Peyer's patch (tissue), 4 donors: Measurements from ENCODE around the gene CBLN3. TPM values are rescaled to one million over a fixed set of nuclear protein-coding genes. Genes with fewer than 3 reads are reported as not detected.

Experiments used
- DNase-seq, 3 donors: peaks; one replicate each; pipeline ENCODE4 v3.0.0-alpha.2; 2017 to 2019
- H3K27ac ChIP-seq, 4 donors: fragments of 200-600 bp; sonication (generic); one replicate each; pipeline ENCODE4 v1.5.1; 2016 to 2019
- H3K27me3 ChIP-seq, 2 donors: fragments of 200-600 bp; sonication (generic); one replicate each; pipeline ENCODE4 v1.5.1; 2019
- H3K36me3 ChIP-seq, 3 donors: fragments of 200-600 bp; sonication (generic); one replicate each; pipeline ENCODE4 v1.5.1; 2016 to 2019
- H3K4me1 ChIP-seq, 4 donors: fragments of 200-600 bp; sonication (generic); one replicate each; pipeline ENCODE4 v1.5.1; 2016 to 2019
- H3K4me3 ChIP-seq, 4 donors: fragments of 200-600 bp; sonication (generic); 1 replicate in 3 of 4; 2 replicates in 1 of 4; pipeline ENCODE4 v1.5.1; 2016 to 2019; ENCODE audit warnings: mild to moderate bottlenecking in 1 of 4
- H3K9me3 ChIP-seq, 4 donors: fragments of 200-600 bp; sonication (generic); one replicate each; pipeline ENCODE4 v1.5.1; 2016 to 2019; ENCODE audit warnings: mild to moderate bottlenecking in 1 of 4
- CTCF ChIP-seq, 6 experiments: fragments of 450-650 bp in 4 of 6; fragments of 200-600 bp in 2 of 6; sonication (generic) in 1 of 6; IDR thresholded peaks; one replicate each; pipeline ENCODE4 v1.5.1; 2017 to 2019; ENCODE audit warnings: antibody characterized with exemption in 6 of 6, mild to moderate bottlenecking in 3 of 6, moderate library complexity in 1 of 6
- POLR2A ChIP-seq, 2 donors: fragments of 450-650 bp; IDR thresholded peaks; one replicate each; pipeline ENCODE4 v1.5.1; 2017; ENCODE audit warnings: antibody characterized with exemption in 2 of 2, mild to moderate bottlenecking in 2 of 2, moderate library complexity in 2 of 2
- total RNA-seq, 4 donors: library from RNA; depleted of rRNA; stranded (reverse); fragments of >200 nt; gene quantifications; one replicate each; pipeline ENCODE4 v1.1.0, GENCODE V29; 2016

CBLN3 gene
- total RNA-seq, 4 donors from 2014 or later, result 0.94 to 4.3 TPM; not detected in 2

GRCh38 chr14:24414732-24415420 lies 14.6 kb downstream of the CBLN3 start:
- Histone ChIP-seq H3K9me3 (no peaks in the 10 kb centered on the region), H3K27ac (no peak overlapping the region), H3K4me3 (no peak overlapping the region), H3K36me3 (peaks cover 0 to 22% (median 0%) of the 10 kb centered on the region in 3 donors), H3K27me3 (no peaks in the 10 kb centered on the region), H3K4me1 (peaks cover 0 to 11% (median 0%) of the 10 kb centered on the region in 4 donors)
- no peak for TF ChIP-seq POLR2A (IDR thresholded peaks at IDR 0.05)
- no peak for TF ChIP-seq CTCF (IDR thresholded peaks at IDR 0.05)
- DNase-seq, result peak in 1 of 3 donors; percentile 40

DNA sequence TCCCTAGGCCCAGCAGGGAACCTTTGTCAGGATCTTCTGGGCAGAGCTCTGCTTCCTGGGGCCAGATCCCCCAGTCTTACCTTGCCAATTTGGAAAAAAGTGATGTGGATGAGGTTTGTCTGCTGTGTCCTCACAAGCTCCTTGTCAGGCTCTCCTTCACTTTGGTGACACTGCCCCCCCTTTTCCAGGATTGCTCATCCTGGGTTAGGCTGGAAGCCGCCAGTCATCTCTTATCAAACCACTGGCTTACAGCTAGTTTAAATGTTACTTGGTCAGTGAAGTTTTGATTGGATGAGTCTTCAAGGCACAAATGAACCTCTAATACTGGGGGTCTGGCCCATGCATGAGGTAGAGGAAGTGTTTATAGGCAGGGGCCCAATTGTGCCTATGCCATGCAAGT lies 15.4 kb downstream of the CBLN3 start:
- Histone ChIP-seq H3K36me3 (peaks cover 0 to 28% (median 0%) of the 10 kb centered on the region in 3 donors), H3K4me1 (peaks cover 0 to 10% (median 0%) of the 10 kb centered on the region in 4 donors)
- peak in 1 of 3 donors; percentile 9 for DNase-seq

DNA sequence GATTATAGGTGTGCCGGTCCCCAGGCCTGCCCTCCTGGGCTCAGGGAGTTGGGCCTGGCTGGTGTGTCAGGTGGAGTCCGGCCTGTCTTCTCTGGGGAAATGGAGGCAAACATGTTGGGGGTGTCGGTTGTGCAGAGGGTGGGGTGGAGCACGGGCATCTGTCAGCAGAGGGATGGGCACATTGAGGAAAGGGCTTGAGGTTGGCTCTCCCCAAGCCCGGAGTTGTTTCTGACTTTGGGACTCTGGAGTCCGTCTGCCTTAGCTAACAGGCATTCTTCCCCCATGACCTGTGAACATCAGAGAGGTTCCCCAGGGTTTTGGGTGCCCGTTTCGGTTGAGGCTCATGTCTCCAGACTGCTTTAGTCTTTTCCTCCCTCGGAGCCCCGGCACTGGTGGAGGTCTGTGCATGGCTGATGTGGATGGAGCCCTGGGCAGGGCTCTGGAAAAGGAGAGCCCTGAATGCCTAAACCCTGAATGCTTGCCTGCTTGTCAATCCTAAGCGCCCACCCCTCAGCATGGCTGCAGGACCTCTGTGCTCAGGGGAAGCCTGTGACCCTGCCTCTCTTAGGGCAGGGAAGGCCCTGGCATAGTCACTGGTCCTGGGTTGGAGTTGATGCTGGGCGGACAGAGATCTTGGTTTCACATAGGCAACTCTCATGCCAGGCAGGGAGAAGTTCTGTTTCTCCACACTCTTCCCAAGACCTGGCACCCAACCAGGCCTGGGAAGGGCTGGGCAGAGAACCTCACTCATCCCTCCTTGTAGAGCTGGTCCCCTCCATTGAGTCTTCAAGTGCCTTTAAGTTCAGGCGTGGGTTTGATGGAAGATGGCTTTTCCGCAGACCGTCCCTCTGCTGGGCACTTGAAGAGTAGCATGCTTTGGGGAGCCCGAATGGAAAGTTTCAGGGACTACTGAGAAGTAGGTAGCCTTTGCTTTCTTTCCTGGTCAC lies 17.8 kb downstream of the CBLN3 start:
- no peaks in the 10 kb centered on the region for H3K4me1 ChIP-seq
- H3K27me3 ChIP-seq, result no peaks in the 10 kb centered on the region
- peak in 1 of 3 donors; percentile 74 for DNase-seq
- peaks cover 0 to 34% (median 0%) of the 10 kb centered on the region in 3 donors for H3K36me3 ChIP-seq
- TF ChIP-seq POLR2A (IDR thresholded peaks at IDR 0.05), result no peak
- peak; percentile 50 to 79 (median 62) for TF ChIP-seq CTCF (IDR thresholded peaks at IDR 0.05)
- no peak overlapping the region for H3K4me3 ChIP-seq
- no peaks in the 10 kb centered on the region for H3K9me3 ChIP-seq
- H3K27ac ChIP-seq, result no peak overlapping the region

More for the DNA sequence above, 15.4 kb downstream of the CBLN3 start:
- no peak overlapping the region for H3K27ac ChIP-seq
- no peak overlapping the region for H3K4me3 ChIP-seq
- H3K27me3 ChIP-seq, result no peaks in the 10 kb centered on the region
- TF ChIP-seq CTCF (IDR thresholded peaks at IDR 0.05) (no peak), POLR2A (IDR thresholded peaks at IDR 0.05) (no peak)
- H3K9me3 ChIP-seq, result no peaks in the 10 kb centered on the region

- no peaks in the 10 kb centered on the region for H3K27me3 ChIP-seq
- H3K4me3 ChIP-seq, result no peak overlapping the region
- H3K9me3 ChIP-seq, result no peaks in the 10 kb centered on the region
- no peaks in the 10 kb centered on the region for H3K4me1 ChIP-seq
- peaks cover 0 to 33% (median 0%) of the 10 kb centered on the region in 3 donors for H3K36me3 ChIP-seq
- no peak overlapping the region for H3K27ac ChIP-seq
- TF ChIP-seq CTCF (IDR thresholded peaks at IDR 0.05) (no peak), POLR2A (IDR thresholded peaks at IDR 0.05) (no peak)
- DNase-seq, result peak in 1 of 3 donors; percentile 41
Observed at GRCh38 chr14:24409956-24410355, 19.5 kb downstream of the CBLN3 start.

- peak in 1 of 3 donors; percentile 30 for DNase-seq
- Histone ChIP-seq H3K27me3 (no peaks in the 10 kb centered on the region), H3K4me3 (no peak overlapping the region), H3K9me3 (no peaks in the 10 kb centered on the region), H3K4me1 (no peaks in the 10 kb centered on the region), H3K27ac (no peak overlapping the region), H3K36me3 (peaks cover 0 to 25% (median 0%) of the 10 kb centered on the region in 3 donors)
- TF ChIP-seq CTCF (IDR thresholded peaks at IDR 0.05), result no peak
- no peak for TF ChIP-seq POLR2A (IDR thresholded peaks at IDR 0.05)
Observed at GRCh38 chr14:24409192-24409591, 20.3 kb downstream of the CBLN3 start.
